HG03457 (cell line): ENCODE results near the gene SLC38A2.
A peak's percentile ranks its signal among the peaks of the same experiment; 100 is the strongest.

Experiments
- ATAC-seq: cut with Tn5 transposase; IDR thresholded peaks from one replicate; pipeline ENCODE4 v1.9.1; 2021; ENCODE audit warnings: moderate number of reproducible peaks; ENCODE audit not compliant: unreplicated experiment

The SLC38A2 gene

DNA sequence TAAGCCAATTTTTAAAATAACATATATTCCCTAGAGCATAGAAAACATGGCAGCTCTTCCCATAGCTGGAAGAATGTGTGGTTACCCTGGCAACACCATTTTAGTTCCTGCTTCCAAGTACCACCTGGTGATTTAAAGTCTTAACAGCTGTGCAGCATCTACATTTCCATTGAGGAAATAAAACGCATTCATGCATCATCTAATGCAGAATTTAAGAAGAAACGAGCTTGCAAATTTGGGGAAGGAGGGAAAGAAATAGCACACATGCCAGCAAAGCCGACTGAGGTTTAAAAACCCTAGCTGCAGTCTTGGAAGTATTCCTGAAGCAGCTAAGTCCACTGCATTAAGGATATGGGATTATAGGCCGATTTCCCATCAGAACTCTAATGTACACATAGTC lies 22.8 kb upstream of the SLC38A2 start:
- ATAC-seq, result no peak

DNA sequence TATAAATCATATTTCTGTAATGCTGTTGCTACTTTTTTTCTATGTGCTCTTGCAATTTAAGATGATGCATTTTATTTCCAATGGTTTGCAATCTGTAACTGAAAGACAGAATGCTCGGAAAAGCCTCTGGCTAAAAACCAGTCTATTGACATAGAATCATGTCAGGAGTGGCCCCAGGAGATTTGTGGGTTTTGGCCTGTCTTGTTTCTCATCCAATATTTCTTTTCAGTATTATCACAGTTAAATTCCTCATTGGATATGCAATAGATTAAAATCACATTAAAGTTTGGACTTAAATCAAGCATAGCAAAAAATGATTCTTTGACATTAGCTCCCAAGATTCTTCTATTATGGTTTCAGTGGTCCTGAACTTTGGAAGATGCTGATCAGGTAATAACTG lies 19.1 kb upstream of the SLC38A2 start:
- ATAC-seq, result no peak

DNA sequence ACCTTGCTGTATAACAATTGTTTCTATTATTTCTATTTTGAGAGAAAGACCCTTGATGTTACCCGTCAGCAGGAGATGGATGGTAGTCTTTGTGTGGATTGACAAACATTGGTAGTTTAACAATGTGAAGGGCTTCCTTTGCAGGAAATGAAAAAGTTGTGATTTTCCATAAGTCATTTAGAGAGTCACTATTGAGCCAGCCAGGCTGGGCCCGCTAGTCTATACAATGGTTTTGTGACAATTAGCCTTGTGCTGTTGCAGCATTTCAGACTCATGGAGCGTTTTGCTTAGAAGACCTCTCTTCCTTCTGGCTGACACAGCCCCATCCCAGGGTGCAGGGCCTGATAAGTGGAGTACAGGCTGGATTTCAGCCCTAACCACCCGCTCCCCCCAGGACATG lies 18.3 kb upstream of the SLC38A2 start:
- ATAC-seq, result no peak

DNA sequence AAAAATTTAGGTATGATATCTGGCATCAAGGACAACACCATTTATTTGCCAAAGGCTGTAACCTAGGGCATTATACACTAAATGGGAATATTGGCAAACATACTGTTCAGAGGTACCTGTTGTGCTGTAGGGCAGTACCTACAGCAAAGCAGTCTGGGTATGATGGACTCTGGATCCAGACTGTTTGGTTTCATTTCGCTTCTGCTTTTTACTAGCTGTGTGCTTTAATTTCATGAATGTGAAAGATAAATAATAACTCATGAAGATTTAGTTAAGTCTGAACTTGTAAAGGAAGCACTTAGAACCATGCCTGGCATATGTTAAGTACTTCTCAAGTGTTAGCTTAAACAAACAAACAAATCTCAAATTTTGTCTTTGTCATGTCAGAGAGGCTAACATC lies 17.7 kb upstream of the SLC38A2 start:
- no peak for ATAC-seq

DNA sequence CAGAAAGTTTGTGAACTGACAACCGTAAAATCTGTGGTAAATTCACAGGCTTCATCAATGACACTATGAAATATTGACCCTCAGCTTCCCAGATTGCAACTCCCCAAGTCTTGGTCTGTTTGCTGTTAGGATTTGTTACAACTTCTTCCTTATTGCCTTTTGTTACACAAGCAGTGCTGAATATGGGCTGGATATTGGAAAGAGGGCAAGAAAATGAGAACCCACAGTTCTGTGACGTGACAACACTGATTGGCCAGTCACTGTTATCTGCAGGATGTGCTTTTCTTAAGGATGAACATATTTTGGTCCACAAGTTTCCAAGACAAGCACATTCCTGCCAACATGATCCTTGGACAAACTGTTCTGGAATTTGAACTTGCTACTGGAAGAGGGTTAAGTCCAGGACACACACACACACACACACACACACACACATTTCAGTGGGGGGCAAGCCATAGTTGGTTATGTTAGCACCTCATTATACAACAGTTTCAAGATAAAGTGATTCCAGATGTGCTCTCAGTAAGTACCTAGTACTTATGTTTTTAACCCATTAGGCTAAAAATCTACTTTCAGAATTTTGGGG lies 16.6 kb upstream of the SLC38A2 start:
- no peak for ATAC-seq

DNA sequence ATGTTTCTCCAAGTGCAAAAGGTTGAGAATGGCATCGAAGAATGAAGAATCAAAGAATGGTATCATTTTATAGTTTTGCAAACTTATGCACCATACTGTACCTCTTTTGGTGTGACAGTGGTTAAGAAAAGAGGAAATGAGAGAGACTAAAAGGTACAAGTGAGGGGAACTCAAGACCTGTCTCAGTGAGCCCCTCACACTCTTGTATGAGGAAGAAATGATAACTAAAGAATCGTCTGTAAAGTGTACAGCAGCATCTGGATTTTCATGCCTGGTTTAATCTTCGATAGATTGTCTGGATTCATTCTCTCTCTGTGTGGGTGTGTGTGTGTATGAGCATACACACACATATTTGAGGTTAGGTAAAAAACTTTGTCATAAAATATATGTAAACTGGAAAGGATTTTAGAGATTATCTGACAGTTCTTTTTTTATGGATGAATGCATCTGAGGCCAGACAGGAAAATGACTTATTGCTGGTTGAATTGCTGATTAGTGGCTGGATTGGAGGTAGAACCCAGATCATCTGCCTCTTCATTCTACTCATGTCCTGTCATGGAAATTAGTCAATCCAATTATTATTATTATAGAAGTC lies 16.0 kb upstream of the SLC38A2 start:
- peak; percentile 52 for ATAC-seq

DNA sequence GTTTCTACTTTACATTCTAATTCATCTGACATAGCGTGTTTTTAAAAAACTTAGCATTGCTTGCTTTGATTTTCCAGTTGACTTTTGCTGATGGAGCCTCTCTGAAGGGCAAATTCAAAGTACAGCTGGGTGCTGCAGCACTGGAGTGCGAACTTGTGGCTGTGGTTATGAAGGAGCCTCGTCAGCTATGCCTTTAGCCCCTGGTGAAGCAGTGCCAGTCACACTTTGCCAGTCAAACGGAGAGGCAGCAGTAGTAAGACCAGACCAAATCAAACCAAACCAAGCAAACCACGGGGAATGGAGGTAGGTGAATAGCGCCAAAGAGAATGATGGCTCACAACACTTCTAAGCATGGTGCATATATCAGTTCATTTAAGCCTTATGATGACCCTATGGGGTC lies 15.1 kb upstream of the SLC38A2 start:
- no peak for ATAC-seq

DNA sequence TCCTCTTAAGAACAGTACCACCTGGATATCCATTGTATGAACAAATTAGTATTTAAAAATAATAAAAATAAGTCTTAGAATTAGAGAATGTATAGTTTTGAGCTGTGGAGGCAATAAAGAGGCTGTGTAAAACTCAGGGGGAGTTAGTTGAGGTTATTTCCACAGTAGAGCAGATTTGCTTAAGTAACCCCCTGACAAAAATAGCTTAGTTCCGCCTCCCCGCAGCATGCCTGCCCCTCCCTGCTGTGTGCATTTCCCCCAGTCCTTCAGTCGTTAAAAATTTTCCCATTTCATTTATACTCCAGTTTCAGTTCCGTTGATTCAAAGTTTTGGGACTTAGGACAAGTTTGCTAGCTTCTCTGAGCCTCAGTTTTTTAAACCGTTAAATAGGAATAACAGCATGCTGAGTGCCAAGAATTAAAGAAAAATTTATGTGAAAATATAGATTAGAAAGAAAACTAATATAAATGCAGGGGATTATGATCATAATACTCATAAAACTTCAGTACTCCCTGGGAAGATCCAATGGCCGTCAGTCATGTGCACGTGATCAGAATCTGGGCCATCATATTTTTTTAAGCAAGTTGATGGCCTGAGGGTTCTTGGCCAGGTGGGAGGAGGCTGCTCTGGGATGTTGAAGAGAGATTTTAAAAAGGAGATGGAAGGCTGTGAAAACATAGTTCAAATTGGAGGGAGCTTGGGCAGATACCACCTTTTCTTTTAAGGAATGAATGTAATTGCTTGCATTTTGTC lies 14.5 kb upstream of the SLC38A2 start:
- peak; percentile 22 for ATAC-seq

DNA sequence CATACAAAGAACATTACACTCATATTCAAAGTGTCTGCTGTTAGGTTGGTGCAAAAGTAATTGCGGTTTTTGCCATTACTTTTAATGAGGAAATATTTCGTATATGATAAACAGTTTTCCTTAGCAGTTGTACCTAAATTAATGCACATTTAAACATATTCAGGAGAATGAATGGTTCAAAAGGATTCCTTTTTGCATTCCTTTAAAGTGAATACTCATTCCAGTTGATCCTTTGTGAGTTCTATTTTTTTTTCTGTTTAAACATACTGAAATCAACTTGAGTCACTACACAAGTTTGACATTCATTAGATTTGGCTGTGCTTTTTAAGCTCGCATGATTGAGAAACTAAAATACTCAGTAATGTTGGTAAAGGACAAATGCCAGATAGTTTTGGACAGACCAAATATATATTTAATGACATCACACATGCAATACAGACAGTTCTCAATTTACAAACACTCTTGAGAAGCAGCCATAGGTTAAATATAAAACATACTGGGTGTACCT lies 13.8 kb upstream of the SLC38A2 start:
- no peak for ATAC-seq

DNA sequence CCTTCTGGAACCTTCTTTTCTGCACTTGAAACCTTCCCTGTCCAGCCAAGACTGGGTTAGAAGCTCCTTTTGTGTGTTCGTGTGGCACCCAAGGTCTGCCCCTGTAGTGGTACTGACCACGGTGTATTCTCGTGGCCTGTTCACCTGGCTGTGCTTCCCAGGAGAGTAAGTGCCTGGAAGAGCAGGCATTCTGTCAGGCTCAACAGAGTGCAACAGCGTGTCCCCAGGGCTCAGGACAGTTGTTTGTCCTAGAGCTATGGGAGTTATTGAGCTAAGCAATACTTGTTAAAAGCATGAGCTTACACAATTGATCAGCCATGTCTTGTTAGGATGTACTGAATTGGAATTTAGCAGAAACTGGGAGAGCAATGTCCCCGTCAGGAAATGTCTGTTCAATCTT lies 12.9 kb upstream of the SLC38A2 start:
- no peak for ATAC-seq

DNA sequence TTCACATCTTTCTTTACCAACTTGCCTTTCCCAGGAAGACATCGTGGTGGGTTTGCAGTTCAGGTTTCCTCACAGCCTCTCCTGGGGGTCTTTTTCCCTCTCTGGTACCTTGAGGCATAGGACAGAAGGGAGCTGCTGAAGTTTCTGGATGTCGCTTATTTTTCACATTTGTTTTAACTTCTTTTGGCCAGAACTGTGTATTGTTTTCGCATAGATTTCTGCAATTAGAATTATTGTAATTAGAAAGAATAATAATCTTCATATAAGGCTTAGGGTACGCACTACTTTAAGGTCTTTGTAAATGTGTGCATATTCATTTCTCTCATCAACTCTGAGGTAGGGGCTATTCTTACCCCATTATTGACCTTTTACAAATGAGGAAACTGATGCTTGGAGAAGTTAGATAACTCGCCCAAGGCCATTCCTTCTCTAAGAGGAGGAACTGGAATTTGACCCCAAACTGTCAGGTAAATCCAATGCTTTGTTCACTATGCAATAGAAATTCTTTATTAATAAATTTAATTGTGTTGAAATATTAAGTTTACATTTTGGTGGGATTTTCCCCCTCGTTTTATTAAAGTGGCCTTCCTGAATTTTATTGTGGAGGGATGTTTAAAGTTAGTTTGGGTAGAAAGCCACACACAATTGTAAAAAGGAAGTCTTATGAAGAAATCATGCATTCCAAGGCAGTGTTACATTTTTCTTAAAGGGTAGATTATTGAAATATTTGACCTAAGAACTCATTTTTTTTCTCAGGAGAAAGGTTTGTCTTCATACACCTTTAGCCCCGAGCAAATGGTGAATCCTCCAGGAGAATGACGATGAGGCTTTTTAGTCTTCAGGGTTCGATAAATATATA lies 12.1 kb upstream of the SLC38A2 start:
- no peak for ATAC-seq

DNA sequence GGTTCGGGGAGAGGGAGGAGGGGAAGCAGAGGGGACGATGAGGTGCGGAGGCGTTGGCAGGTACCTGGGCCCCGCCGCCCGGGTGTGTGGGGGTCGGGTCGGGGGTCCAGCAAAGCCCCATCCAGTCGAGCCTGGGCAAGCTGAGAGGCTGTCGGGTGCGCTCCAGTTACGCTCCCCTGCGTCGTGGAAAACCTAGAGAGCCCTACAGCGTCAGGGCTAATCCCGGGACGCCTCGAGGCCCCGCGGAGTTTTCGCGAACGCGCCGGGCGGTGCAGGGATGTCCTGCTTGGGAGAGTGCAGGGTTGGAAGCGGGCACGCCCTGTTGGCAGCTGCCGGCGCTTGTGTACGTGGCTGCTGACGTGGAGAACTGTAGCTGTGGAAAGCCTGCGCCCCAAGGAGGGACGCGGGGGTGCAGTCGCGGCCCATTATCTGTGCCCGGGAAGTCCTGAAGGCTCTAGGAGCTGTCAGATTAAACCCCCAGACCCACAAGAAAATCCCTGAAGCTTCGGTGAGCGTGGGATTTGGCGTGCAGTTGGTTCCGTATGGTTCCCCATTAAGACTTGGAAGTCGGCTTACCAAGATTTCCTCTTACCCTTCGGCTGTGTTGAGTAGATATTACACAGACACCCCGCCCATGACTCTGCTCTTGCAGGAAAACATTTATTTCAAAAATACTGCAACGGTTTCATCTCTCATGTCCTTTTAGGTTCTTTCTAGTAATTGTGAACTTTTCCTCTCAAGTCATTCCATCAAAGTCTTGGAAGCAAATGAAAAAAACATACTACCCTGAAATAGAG lies 11.3 kb upstream of the SLC38A2 start:
- peak; percentile 27 for ATAC-seq

DNA sequence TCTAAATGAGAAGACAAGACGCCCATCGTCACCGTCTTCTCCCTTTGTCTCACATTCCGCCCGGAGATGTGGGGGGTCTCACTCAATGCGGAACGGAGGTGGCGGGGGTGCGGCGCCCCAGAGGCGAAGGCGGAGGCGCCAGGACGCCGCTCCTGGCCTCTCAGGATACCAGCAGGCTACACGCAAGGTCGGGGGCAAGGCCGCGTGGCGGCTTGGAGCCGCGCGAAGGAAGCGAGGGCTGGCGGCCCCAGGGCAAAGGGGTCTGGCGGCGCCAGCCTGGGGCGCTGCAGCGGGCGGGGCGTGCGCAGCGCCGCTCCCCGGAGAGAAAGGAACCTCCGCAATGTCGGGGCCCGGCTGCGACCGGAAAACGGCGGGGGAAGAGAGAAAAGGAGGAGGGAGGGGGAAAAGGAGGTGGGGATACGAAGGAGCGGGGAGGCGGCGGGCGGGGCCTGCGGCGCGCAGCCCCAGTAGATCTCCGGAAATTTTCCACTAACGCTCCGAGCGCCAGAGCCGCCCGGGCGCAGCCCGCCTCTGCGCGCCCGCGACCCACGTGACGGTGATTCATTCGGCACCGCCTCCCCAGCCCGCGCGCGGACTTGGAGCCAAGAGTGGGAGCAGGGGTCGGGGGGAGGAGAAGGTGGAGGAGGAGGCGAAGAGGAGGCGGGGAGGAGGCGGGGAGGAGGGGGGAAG lies 10.5 kb upstream of the SLC38A2 start:
- peak; percentile 60 for ATAC-seq

DNA sequence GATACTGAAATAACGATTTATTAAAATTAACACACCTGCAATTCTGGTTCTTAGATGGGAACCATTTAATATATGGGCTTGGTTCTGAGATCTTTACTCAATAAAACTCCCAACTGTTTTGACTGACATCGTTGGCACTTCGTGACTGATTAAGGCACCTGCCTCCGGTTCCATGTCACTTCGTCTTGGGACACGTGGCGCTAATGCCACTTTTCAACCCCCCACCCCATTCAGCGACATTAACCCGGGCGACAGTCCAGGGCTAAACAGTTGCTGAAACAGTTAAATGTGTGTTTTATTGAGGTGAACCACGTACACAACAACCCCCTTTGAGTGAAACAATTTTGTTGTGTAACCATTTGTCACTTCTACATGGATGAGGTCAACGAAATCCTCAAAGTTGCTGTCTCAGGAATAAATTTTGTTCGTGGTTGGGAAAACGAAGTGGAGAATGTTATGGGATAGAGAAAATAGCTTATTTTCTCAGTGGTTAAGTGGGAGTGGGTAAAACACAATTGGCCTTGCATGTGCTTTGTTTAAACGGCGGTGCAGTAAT lies 9.9 kb upstream of the SLC38A2 start:
- ATAC-seq, result no peak

DNA sequence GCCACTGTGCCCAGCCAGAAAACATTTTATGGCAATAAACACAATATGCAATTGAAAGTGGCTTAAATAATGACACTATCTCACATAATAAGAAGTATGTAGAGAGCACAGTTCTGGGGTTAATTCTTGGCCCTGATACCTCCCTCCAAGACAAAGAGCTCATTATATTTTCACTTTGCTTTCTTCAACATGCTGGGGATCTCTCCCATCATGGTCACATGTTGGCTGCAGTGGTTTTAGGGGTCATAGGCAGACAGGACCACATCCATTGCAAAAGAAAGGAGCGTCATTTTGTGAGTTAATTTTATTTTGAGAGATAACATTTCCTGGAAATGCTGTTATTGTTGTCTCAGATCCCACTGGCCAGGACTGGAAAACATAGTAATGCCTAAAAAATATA lies 8.3 kb upstream of the SLC38A2 start:
- ATAC-seq, result no peak

DNA sequence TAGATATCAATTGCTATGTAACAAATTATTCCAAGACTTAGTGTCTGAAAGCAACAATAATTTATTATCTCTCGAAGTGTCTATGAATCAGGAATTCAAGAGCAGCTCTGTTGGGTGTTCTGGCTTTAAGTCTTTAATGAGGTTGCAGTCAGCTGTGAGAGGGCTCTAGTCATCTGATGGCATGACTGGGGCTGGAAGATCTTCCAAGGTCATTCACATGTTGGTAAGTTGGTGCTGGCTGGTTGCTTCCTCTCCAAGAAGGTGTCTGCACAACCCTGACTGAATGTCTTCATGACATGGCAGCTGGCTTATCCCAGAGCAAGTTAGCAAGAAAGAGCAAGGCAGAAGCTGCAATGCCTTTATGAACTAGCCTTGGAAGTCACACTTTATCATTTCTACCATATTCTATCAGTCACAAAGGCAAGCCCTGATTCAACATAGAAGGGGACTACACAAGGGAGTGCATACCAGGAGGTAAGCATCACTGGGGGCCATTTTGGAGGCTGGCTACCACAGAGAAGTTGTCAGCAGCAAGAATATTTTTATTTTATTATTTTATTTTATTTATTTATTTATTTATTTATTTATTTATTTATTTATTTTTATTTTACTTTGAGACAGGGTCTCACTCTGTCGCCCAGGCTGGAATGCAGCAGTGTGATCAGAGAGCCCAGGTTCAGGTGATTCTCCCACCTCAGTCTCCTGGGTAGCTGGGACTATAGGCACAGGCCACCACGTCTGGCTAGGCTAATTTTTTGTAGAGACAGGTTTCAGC lies 7.6 kb upstream of the SLC38A2 start:
- ATAC-seq, result no peak

DNA sequence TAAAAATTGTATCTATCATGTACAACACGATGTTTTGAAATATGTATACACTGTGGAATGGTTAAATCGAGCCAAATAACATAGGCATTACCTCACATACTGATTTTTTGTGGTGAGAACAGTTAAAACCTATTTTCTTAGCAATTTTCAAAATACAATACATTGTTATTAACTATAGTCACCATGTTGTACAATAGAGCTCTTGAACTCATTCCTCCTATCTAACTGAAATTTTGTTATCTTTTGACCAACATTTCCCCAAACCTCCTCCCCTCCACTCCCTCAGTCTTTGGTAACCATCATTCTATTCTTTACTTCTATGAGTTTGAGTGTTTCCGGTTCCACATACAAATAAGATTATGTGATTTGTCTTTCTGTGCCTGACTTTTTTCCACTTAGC lies 6.8 kb upstream of the SLC38A2 start:
- no peak for ATAC-seq

DNA sequence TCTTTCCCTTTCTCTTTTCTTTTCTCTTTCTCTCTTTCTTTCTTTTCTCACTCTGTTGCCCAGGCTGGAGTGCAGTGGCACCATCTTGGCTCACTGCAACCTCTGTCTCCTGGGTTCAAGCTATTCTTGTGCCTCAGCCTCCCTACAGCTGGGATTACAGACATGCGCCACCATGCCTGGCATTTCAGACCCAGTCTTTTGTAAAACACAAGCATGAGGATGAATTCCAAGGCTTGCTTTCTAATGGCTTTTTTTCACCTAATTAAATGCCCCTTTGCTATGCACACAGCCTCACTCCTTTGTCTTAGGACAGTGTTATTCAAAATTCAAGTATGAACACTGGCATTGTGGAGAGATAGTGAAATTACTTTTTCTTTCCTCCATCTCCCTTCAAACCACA lies 6.0 kb upstream of the SLC38A2 start:
- ATAC-seq, result no peak

DNA sequence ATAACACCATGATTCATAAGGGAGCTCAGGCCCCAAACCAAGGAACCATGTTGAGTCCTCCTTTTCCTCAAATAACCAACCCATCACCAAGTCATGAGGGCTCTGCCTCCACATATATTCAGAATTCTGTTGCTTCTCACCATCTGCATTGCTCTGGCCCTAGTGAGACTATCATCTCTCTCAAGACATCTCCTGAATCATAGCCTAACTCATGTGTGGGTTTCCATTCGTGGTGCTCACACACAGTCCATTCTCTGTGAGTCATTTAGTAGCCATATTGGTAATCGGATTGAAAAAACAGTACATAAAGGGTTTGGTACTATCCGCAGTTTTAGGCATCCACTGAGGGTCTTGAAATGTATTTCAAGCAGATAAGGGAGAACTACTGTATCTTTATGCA lies 5.1 kb upstream of the SLC38A2 start:
- no peak for ATAC-seq
